HFFc6 (cell line): Measurements from ENCODE around the gene HHAT. TPM values are rescaled to one million over a fixed set of nuclear protein-coding genes. Genes with fewer than 3 reads are reported as not detected.
A peak's percentile ranks its signal among the peaks of the same experiment; 100 is the strongest.

ENCODE experiments used
- DNase-seq: peaks from one replicate; pipeline ENCODE4 v3.0.0-alpha.2; 2018
- H3K27ac Mint-ChIP-seq: 2 replicates; pipeline ENCODE4 v1.8.0; 2020; ENCODE audit warnings: mild to moderate bottlenecking, mixed read lengths
- H3K27me3 Mint-ChIP-seq: 2 replicates; pipeline ENCODE4 v1.8.0; 2021; ENCODE audit warnings: mild to moderate bottlenecking, moderate library complexity, mixed read lengths; ENCODE audit not compliant: insufficient read depth
- H3K36me3 Mint-ChIP-seq: 2 replicates; pipeline ENCODE4 v1.8.0; 2021; ENCODE audit warnings: low read depth, mixed read lengths
- H3K4me1 Mint-ChIP-seq: 2 replicates; pipeline ENCODE4 v1.8.0; 2020; ENCODE audit warnings: low read depth, mixed read lengths
- H3K4me3 Mint-ChIP-seq: 2 replicates; pipeline ENCODE4 v1.8.0; 2020; ENCODE audit warnings: mild to moderate bottlenecking, moderate library complexity, mixed read lengths
- H3K9me3 Mint-ChIP-seq: 2 replicates; pipeline ENCODE4 v1.8.0; 2020; ENCODE audit warnings: mild to moderate bottlenecking, mixed read lengths
- total RNA-seq, 6 experiments: library from RNA; stranded (reverse); fragmentation: NEBNext Ultra II Directional; extraction: Animal tissue kit (Norgen Biotek cat#: 25700); gene quantifications; 2 replicates in 1 of 6; 3 replicates in 5 of 6; pipeline ENCODE4 v1.2.3, GENCODE V29; 2021
- TF ChIP-seq, protein P1 (sequence below): fragments of 200-600 bp; sonication (generic); IDR thresholded peaks from 2 replicates; pipeline ENCODE4 v1.5.0; 2021; ENCODE audit warnings: antibody characterized with exemption, mild to moderate bottlenecking

HHAT gene
- total RNA-seq, 6 experiments from 2014 or later, result 2.8 to 3.9 (median 3.2) TPM

DNA sequence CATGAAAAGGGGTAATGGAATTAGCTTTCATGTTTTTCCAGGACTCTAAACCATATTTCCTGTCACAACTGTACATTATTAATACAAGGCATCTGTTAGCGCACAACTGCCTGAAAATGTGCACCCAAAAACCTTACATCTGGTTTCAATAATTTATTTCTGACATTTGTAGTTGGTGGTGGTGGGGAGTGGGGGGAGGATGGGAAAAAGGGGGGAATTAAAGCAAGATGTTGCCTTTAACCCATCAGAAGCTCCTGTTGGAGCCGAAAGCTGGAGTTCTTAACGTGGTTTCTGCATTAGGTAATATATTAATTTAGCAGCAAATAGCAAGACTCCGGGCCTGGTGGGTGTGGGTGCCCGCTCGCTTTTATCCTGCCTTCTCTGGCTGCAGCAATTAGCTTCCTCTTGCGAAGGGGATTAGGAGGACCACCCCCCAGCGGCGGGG is 36.9 kb upstream of the HHAT start:
- TF ChIP-seq, protein P1, sequence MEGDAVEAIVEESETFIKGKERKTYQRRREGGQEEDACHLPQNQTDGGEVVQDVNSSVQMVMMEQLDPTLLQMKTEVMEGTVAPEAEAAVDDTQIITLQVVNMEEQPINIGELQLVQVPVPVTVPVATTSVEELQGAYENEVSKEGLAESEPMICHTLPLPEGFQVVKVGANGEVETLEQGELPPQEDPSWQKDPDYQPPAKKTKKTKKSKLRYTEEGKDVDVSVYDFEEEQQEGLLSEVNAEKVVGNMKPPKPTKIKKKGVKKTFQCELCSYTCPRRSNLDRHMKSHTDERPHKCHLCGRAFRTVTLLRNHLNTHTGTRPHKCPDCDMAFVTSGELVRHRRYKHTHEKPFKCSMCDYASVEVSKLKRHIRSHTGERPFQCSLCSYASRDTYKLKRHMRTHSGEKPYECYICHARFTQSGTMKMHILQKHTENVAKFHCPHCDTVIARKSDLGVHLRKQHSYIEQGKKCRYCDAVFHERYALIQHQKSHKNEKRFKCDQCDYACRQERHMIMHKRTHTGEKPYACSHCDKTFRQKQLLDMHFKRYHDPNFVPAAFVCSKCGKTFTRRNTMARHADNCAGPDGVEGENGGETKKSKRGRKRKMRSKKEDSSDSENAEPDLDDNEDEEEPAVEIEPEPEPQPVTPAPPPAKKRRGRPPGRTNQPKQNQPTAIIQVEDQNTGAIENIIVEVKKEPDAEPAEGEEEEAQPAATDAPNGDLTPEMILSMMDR, result no peak
- peak; percentile 57 for DNase-seq
- Mint-ChIP-seq H3K27me3 (peaks cover 10% of the 10 kb centered on the region), H3K9me3 (no peaks in the 10 kb centered on the region), H3K4me3 (peak overlapping the region; percentile 91), H3K27ac (peak overlapping the region; percentile 91; the same call in 1 of the 2 replicates), H3K36me3 (no peaks in the 10 kb centered on the region), H3K4me1 (peaks cover 48% of the 10 kb centered on the region)

DNA sequence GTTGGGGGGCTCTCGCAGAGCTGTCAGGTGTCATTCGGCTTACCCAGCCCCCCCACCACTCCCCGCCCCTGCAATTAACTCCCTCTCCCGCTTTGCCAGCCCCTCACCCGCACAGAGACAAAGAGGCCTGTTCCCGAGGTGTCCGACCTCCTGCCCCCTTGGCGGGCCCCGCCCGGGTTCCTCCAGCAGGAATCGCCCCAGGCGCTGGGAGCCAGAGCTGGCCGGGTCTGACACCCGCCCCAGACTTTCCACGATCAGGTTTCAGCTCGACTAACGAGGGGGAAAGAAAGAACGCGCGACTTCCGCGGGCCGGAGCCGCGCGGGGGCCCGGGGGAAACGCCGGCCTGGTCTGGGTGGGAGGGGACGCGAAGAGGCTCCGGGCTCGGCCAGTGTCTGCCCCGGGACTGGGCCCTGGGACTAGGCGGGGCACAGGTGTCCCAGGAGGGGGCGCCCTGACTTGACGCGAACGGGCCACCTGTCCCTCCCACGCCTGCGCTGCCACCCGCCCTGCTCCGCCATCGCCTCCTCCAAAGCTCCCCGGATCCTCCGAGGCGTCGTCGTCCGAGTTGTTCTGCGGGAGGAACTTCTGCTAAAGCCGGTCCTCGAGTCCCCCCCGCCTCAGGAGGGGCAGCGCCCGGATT is 36.4 kb upstream of the HHAT start:
- H3K4me3 Mint-ChIP-seq, result peak overlapping the region; percentile 91
- TF ChIP-seq, protein P1, result peak; percentile 72
- peaks cover 48% of the 10 kb centered on the region for H3K4me1 Mint-ChIP-seq
- no peaks in the 10 kb centered on the region for H3K36me3 Mint-ChIP-seq
- DNase-seq, result peak; percentile 54
- peaks cover 10% of the 10 kb centered on the region for H3K27me3 Mint-ChIP-seq
- no peaks in the 10 kb centered on the region for H3K9me3 Mint-ChIP-seq
- peak overlapping the region; percentile 91 for H3K27ac Mint-ChIP-seq

DNA sequence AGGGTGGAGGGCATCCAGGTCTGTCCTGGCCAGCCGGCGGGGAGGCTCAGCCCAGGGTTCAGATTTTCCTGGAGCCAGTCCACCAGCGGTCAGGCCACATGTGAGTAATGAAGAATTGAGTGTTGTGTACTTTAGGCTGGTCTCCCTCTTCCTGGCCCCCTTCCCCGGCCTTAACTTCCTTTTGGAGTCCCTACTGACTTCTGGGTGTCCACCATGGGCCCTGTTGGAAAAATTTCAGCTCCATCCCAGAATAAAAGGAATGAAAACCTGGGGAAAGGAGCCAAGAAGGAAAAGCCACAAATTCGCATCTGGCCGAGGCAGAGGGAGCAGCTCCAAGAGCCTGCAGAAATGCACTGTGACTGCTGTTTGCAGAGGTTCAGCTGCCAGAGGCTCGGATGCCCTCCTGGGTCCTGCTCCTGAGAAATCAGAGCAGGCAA is 35.5 kb upstream of the HHAT start:
- Mint-ChIP-seq H3K4me1 (peaks cover 54% of the 10 kb centered on the region), H3K27ac (peak overlapping the region; percentile 91), H3K27me3 (peaks cover 3% of the 10 kb centered on the region; the same call in 1 of the 2 replicates), H3K9me3 (no peaks in the 10 kb centered on the region), H3K36me3 (no peaks in the 10 kb centered on the region), H3K4me3 (peak overlapping the region; percentile 91)
- TF ChIP-seq, protein P1, result no peak
- DNase-seq, result peak; percentile 46

DNA sequence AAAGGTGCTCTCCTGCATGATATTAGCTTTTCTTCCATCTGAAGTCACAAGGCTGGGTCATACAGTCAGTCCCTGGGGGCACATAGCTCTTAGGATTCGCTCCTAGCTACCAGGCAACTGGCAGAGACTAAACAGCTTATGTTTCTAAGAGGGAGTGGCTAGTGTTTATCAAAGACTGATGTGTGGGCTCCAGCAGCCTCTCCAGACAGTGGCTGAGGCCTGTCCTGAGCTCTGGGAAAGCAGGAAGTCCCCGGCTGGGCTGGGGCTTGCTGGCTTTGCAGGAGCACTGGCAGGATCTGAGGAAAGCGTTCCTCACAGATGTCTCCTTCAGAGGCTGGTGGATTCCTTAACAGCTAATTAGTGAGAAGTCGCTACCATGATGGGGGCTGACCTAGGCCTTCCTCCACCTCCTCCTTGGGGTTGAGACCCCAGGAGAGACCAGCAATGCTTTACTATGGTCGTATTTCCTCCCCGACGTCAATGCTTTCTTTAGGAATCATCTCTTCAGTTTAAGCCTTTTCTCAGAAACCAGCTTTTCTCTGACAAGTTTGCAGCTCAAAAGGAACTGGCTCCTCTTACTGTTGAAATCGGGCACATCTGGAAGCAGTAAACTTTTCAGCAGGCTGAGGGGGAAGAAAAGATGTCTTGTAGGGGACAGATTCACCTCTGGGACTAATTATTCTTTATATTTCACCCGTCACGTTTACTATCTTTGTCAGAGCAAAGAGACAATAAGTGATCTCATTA is 33.5 kb upstream of the HHAT start:
- peak; percentile 73 for DNase-seq
- Mint-ChIP-seq H3K27me3 (peaks cover 2% of the 10 kb centered on the region; the same call in 1 of the 2 replicates), H3K36me3 (no peaks in the 10 kb centered on the region), H3K27ac (peak overlapping the region; percentile 77), H3K9me3 (no peaks in the 10 kb centered on the region), H3K4me3 (0 out of 2 replicates have a peak overlapping the region, but pooled peaks have one; percentile 17), H3K4me1 (peaks cover 69% of the 10 kb centered on the region)
- TF ChIP-seq, protein P1, result no peak

DNA sequence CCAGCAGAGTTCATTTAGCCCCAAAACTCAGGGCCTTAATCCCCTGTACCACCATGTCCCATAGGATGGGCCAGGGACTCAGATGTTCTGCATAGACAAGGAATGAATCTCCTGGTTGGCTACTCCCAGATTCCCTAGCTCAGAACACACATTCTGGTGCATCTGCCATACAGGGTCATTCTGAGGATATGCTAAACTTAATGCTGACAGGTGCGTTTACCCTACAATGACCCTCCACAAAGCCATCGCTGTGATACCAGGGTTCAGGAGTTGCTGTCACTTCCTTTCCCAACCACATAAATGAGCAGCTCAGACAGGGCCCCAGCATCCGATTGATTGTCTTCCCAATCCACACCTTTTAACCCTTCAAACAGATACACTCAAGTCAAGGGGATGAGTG is 32.0 kb upstream of the HHAT start:
- Mint-ChIP-seq H3K36me3 (no peaks in the 10 kb centered on the region), H3K4me1 (peaks cover 70% of the 10 kb centered on the region), H3K9me3 (no peaks in the 10 kb centered on the region), H3K4me3 (no peak overlapping the region), H3K27me3 (peaks cover 2% of the 10 kb centered on the region; the same call in 1 of the 2 replicates), H3K27ac (no peak overlapping the region)
- no peak for DNase-seq
- TF ChIP-seq, protein P1, result no peak
